ENCODE measurements around the gene ESRRG. TPM values are rescaled to one million over a fixed set of nuclear protein-coding genes. Genes with fewer than 3 reads are reported as not detected.

The ESRRG gene
- total and polyA plus RNA-seq, 12 donors, result 3.8 to 49.5 (median 35.9) TPM

DNA sequence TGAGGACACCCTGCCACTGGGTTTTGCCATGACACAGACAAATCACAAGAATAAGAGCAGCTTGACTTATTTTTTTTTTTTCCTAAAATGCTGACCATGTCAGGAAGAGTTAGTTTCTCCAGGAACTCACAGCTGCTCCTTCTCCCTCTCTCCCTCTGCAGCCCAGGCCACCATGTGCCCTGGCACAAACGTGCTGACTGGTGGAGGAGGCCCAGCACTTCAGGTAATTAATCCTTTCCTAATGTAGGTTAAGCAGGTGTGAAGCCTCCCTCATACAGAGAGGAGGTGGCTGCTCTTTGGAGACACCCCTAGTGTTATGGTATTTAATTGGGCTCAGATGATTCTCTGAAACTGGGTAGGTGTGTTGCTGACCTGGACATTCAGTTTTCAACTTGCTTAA lies 170.2 kb downstream of the ESRRG start:
- no peaks in the 10 kb centered on the region for H3K9me3 ChIP-seq
- no peaks in the 10 kb centered on the region for H3K4me1 ChIP-seq
- 50 to 53% methylated on average over 1 of the region's 1 CpG for WGBS, 2 donors
- DNase-seq, result no peak
- H3K27ac ChIP-seq, result no peak overlapping the region
- no peak for ATAC-seq
- no peaks in the 10 kb centered on the region for H3K36me3 ChIP-seq
- intact Hi-C loops (cut with DNase I), result no loop called here
- H3K4me3 ChIP-seq, result no peak overlapping the region
- TF ChIP-seq, protein P1, sequence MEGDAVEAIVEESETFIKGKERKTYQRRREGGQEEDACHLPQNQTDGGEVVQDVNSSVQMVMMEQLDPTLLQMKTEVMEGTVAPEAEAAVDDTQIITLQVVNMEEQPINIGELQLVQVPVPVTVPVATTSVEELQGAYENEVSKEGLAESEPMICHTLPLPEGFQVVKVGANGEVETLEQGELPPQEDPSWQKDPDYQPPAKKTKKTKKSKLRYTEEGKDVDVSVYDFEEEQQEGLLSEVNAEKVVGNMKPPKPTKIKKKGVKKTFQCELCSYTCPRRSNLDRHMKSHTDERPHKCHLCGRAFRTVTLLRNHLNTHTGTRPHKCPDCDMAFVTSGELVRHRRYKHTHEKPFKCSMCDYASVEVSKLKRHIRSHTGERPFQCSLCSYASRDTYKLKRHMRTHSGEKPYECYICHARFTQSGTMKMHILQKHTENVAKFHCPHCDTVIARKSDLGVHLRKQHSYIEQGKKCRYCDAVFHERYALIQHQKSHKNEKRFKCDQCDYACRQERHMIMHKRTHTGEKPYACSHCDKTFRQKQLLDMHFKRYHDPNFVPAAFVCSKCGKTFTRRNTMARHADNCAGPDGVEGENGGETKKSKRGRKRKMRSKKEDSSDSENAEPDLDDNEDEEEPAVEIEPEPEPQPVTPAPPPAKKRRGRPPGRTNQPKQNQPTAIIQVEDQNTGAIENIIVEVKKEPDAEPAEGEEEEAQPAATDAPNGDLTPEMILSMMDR (IDR thresholded peaks at IDR 0.05), result no peak
- peaks cover 0 to 1% (median 0%) of the 10 kb centered on the region in 7 donors for H3K27me3 ChIP-seq

DNA sequence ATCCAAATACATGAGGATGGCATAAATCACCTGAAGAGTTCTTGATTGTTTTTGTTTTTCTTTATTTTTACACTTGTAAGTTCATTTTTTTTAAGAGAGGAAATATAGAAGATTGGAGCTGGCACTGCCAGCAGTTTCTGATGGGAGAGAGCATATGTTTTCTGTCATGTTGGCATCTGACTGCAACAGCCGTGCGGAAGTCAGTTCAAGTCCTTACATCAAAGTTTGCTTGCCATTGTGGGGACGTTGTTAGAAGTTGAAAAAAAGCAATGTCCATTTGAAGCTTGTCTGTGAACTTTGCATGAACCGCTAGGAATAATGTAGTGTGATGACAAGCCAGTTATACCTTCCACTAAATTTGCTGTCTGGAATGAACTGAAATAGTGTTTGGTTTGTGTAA lies 173.4 kb downstream of the ESRRG start:
- Histone ChIP-seq H3K4me3 (no peak overlapping the region), H3K4me1 (no peaks in the 10 kb centered on the region), H3K27me3 (peaks cover 0 to 3% (median 0%) of the 10 kb centered on the region in 7 donors), H3K9me3 (no peaks in the 10 kb centered on the region), H3K36me3 (no peaks in the 10 kb centered on the region), H3K27ac (no peak overlapping the region)
- ATAC-seq, result no peak
- DNase-seq, result no peak
- 18 to 47% methylated on average over 4 of the region's 4 CpGs for WGBS, 2 donors
- TF ChIP-seq, protein P1 (IDR thresholded peaks at IDR 0.05), result no peak
- intact Hi-C loops (cut with DNase I), result no loop called here

GRCh38 chr1:216542741-216543140 lies 180.5 kb downstream of the ESRRG start:
- DNase-seq (no peak), ATAC-seq (no peak)
- no peaks in the 10 kb centered on the region for H3K4me1 ChIP-seq
- H3K9me3 ChIP-seq, result no peaks in the 10 kb centered on the region
- WGBS, 2 donors, result 67 to 69% methylated on average over 2 of the region's 2 CpGs
- intact Hi-C loops (cut with DNase I), result no loop called here
- H3K27me3 ChIP-seq, result no peaks in the 10 kb centered on the region
- no peaks in the 10 kb centered on the region for H3K36me3 ChIP-seq
- TF ChIP-seq, protein P1 (IDR thresholded peaks at IDR 0.05), result no peak
- H3K27ac ChIP-seq, result no peak overlapping the region
- no peak overlapping the region for H3K4me3 ChIP-seq

- no peaks in the 10 kb centered on the region for H3K36me3 ChIP-seq
- no peak for ATAC-seq
- no peak overlapping the region for H3K27ac ChIP-seq
- DNase-seq, result no peak
- intact Hi-C loops (cut with DNase I), result no loop called here
- H3K9me3 ChIP-seq, result no peaks in the 10 kb centered on the region
- no peak overlapping the region for H3K4me3 ChIP-seq
- H3K27me3 ChIP-seq, result no peaks in the 10 kb centered on the region
- WGBS, 2 donors, result 87 to 90% methylated on average over 1 of the region's 1 CpG
- TF ChIP-seq, protein P1 (IDR thresholded peaks at IDR 0.05), result no peak
- no peaks in the 10 kb centered on the region for H3K4me1 ChIP-seq
These were observed 181.0 kb downstream of the ESRRG start for GRCh38 chr1:216542263-216542662.
